GM12875 (cell line): ENCODE results near the gene UPB1.

Experiments
- H3K4me3 ChIP-seq: one replicate; pipeline ENCODE4 v1.5.1; 2011; ENCODE audit warnings: low read depth, low read length, control low read depth
- CTCF ChIP-seq: IDR thresholded peaks from 2 replicates; pipeline ENCODE4 v1.5.1; 2011; ENCODE audit warnings: low read depth, mild to moderate bottlenecking, control low read depth, inconsistent platforms, low read length, moderate library complexity, borderline replicate concordance; ENCODE audit not compliant: insufficient read depth

UPB1 gene

GRCh38 chr22:24565077-24565476 is 69.9 kb downstream of the UPB1 start:
- TF ChIP-seq CTCF = no peak
- no peak overlapping the region for H3K4me3 ChIP-seq

- TF ChIP-seq CTCF = no peak
- no peak overlapping the region for H3K4me3 ChIP-seq
Measured at GRCh38 chr22:24566899-24567511, 71.9 kb downstream of the UPB1 start.

GRCh38 chr22:24567668-24568067 is 72.5 kb downstream of the UPB1 start:
- H3K4me3 ChIP-seq = no peak overlapping the region
- no peak for TF ChIP-seq CTCF

- TF ChIP-seq CTCF = no peak
- no peak overlapping the region for H3K4me3 ChIP-seq
Measured at GRCh38 chr22:24571266-24571665, 76.1 kb downstream of the UPB1 start.

GRCh38 chr22:24576778-24577177 is 81.6 kb downstream of the UPB1 start:
- H3K4me3 ChIP-seq = no peak overlapping the region
- no peak for TF ChIP-seq CTCF
